PC-3 (cell line): ENCODE measurements around the gene MYH13. TPM values are rescaled to one million over a fixed set of nuclear protein-coding genes. Genes with fewer than 3 reads are reported as not detected.
A peak's percentile ranks its signal among the peaks of the same experiment; 100 is the strongest.

Source experiments
- ATAC-seq: fragments of 200-7000 bp; cut with Tn5 transposase; 2 replicates; pipeline ENCODE4 v1.9.1; 2020; ENCODE audit warnings: mild to moderate bottlenecking, moderate library complexity
- BruUV-seq: library from RNA; stranded (reverse); fragments of 400-500 nt; replicated peaks from 2 replicates; lab custom pipeline; 2021; lab: Mats Ljungman, UMichigan
- CTCF ChIA-PET: fragments of 300-600 bp; sonication (Branson Sonifier 250); formaldehyde crosslinking; loops from one replicate; lab custom pipeline; 2022; ENCODE audit warnings: antibody characterized with exemption; lab: Charles Lee
- POLR2A ChIA-PET: fragments of 300-600 bp; sonication (Branson Sonifier 250); formaldehyde crosslinking; loops from one replicate; lab custom pipeline; 2022; ENCODE audit warnings: antibody characterized with exemption; ENCODE audit not compliant: unreplicated experiment; lab: Charles Lee
- DNase-seq: peaks from one replicate; pipeline ENCODE4 v3.0.0-alpha.2; 2015
- H2AFZ ChIP-seq: fragments of 300-600 bp; sonication (generic); 2 replicates; pipeline ENCODE4 v1.6.0; 2016; ENCODE audit warnings: antibody characterized with exemption, low read length
- H3F3A ChIP-seq: fragments of 300-600 bp; sonication (generic); one replicate; pipeline ENCODE4 v1.6.0; 2017; ENCODE audit warnings: antibody characterized with exemption, low read length, control low read depth, mild to moderate bottlenecking; ENCODE audit not compliant: unreplicated experiment
- H3K27ac ChIP-seq: fragments of 300-600 bp; sonication (generic); 2 replicates; pipeline ENCODE4 v1.5.1; 2016; ENCODE audit warnings: mild to moderate bottlenecking, low read length
- H3K27me3 ChIP-seq: fragments of 300-600 bp; sonication (generic); 2 replicates; pipeline ENCODE4 v1.6.1; 2016; ENCODE audit warnings: low read length, mixed read lengths
- H3K36me3 ChIP-seq: fragments of 300-600 bp; sonication (generic); 2 replicates; pipeline ENCODE4 v1.6.1; 2016; ENCODE audit warnings: low read depth, mixed run types, low read length, mixed read lengths
- H3K4me1 ChIP-seq: fragments of 300-600 bp; sonication (generic); 2 replicates; pipeline ENCODE4 v1.5.1; 2016; ENCODE audit warnings: low read length; ENCODE audit not compliant: insufficient read depth
- H3K4me2 ChIP-seq: fragments of 300-600 bp; sonication (generic); 2 replicates; pipeline ENCODE4 v1.6.0; 2016; ENCODE audit warnings: low read length
- H3K4me3 ChIP-seq: fragments of 300-600 bp; sonication (generic); 2 replicates; pipeline ENCODE4 v1.5.1; 2016; ENCODE audit warnings: mild to moderate bottlenecking, low read length, mixed read lengths
- H3K79me2 ChIP-seq: fragments of 300-600 bp; sonication (generic); 2 replicates; pipeline ENCODE4 v1.6.1; 2017; ENCODE audit warnings: low read length, mixed read lengths
- H3K9ac ChIP-seq: fragments of 300-600 bp; sonication (generic); 2 replicates; pipeline ENCODE4 v1.6.0; 2016; ENCODE audit warnings: mild to moderate bottlenecking, low read length
- H3K9me2 ChIP-seq: fragments of 300-600 bp; sonication (generic); replicated peaks from 2 replicates; pipeline ENCODE4 v1.6.1; 2016; ENCODE audit warnings: mixed run types, low read length, mixed read lengths
- H3K9me3 ChIP-seq: fragments of 300-600 bp; sonication (generic); 2 replicates; pipeline ENCODE4 v1.6.1; 2016; ENCODE audit warnings: low read length, mixed read lengths
- H4K20me1 ChIP-seq: fragments of 300-600 bp; sonication (generic); 2 replicates; pipeline ENCODE4 v1.6.1; 2016; ENCODE audit warnings: low read length, mixed read lengths
- CTCF ChIP-seq: fragments of 300-600 bp; sonication (generic); conservative IDR thresholded peaks from 2 replicates; pipeline ENCODE4 v1.5.1; 2017; ENCODE audit warnings: antibody characterized with exemption, low read depth, mild to moderate bottlenecking, low read length
- EZH2 ChIP-seq: fragments of 300-600 bp; sonication (generic); IDR thresholded peaks from one replicate; pipeline ENCODE4 v1.6.1; 2017; ENCODE audit warnings: antibody characterized with exemption, mild to moderate bottlenecking, low read length; ENCODE audit not compliant: unreplicated experiment
- EZH2phosphoT487 ChIP-seq: fragments of 300-600 bp; sonication (generic); IDR thresholded peaks from 2 replicates; pipeline ENCODE4 v1.6.1; 2018; ENCODE audit warnings: mild to moderate bottlenecking, antibody characterized with exemption, low read length, borderline replicate concordance
- intact Hi-C: fragments of 100-400 bp; cut with micrococcal nuclease; formaldehyde crosslinking; loops from 2 replicates; pipeline ENCODE4 v1.9.0; 2023
- total RNA-seq: library from RNA; depleted of rRNA; stranded (reverse); fragments of >200 nt; gene quantifications from 2 replicates; pipeline ENCODE4 v1.2.3, GENCODE V29; 2014

Gene MYH13
- total RNA-seq, 1 experiment from 2014 or later = not detected

GRCh38 chr17:10328206-10328605, 44.6 kb downstream of the MYH13 start:
- CTCF ChIA-PET = no interaction called here
- ATAC-seq = no peak

GRCh38 chr17:10327640-10328039, 45.2 kb downstream of the MYH13 start:
- Histone ChIP-seq H3K4me2 (no peak overlapping the region), H3K36me3 (no peaks in the 10 kb centered on the region), H3F3A (no peaks in the 10 kb centered on the region), H2AFZ (no peak overlapping the region), H3K9me2 (no peaks in the 10 kb centered on the region), H4K20me1 (no peaks in the 10 kb centered on the region), H3K9me3 (no peaks in the 10 kb centered on the region), H3K27me3 (peaks cover 3% of the 10 kb centered on the region; the same call in 1 of the 2 replicates), H3K9ac (no peak overlapping the region), H3K4me1 (no peaks in the 10 kb centered on the region), H3K4me3 (no peak overlapping the region), H3K27ac (no peak overlapping the region), H3K79me2 (no peaks in the 10 kb centered on the region)
- no peak for TF ChIP-seq EZH2phosphoT487
- TF ChIP-seq CTCF = peak; percentile 81
- POLR2A ChIA-PET = no interaction called here
- BruUV-seq = no TSS peak
- CTCF ChIA-PET = no interaction called here
- ATAC-seq (peak; percentile 59), DNase-seq (peak; percentile 86)
- intact Hi-C loops = loop anchor here (1.0 kb wide), 1 partner anchor 287 kb away; no protein-coding TSS in a partner anchor

More at GRCh38 chr17:10328206-10328605, 44.6 kb downstream of the MYH13 start:
- Histone ChIP-seq H3K9me2 (no peaks in the 10 kb centered on the region), H3K9ac (no peak overlapping the region), H3K79me2 (no peaks in the 10 kb centered on the region), H3F3A (no peaks in the 10 kb centered on the region), H3K27ac (no peak overlapping the region), H3K4me1 (no peaks in the 10 kb centered on the region), H3K9me3 (no peaks in the 10 kb centered on the region), H2AFZ (no peak overlapping the region), H3K4me2 (no peak overlapping the region), H4K20me1 (no peaks in the 10 kb centered on the region), H3K4me3 (no peak overlapping the region), H3K27me3 (peaks cover 3% of the 10 kb centered on the region; the same call in 1 of the 2 replicates), H3K36me3 (no peaks in the 10 kb centered on the region)
- POLR2A ChIA-PET = no interaction called here
- TF ChIP-seq CTCF (no peak), EZH2 (no peak), EZH2phosphoT487 (no peak)
- DNase-seq = no peak
- BruUV-seq = no TSS peak
- intact Hi-C loops = no loop called here

GRCh38 chr17:10325031-10325695, 47.6 kb downstream of the MYH13 start:
- Histone ChIP-seq H3K27me3 (peaks cover 3% of the 10 kb centered on the region; the same call in 1 of the 2 replicates), H3K9ac (no peak overlapping the region), H3K4me3 (no peak overlapping the region), H3K27ac (no peak overlapping the region), H3K79me2 (no peaks in the 10 kb centered on the region), H3K36me3 (no peaks in the 10 kb centered on the region), H4K20me1 (no peaks in the 10 kb centered on the region), H3K4me2 (no peak overlapping the region), H3K9me3 (no peaks in the 10 kb centered on the region), H3F3A (no peaks in the 10 kb centered on the region), H3K4me1 (no peaks in the 10 kb centered on the region), H3K9me2 (no peaks in the 10 kb centered on the region), H2AFZ (no peak overlapping the region)
- BruUV-seq = no TSS peak
- ChIA-PET POLR2A (no interaction called here), CTCF (no interaction called here)
- ATAC-seq = no peak
- no peak for TF ChIP-seq EZH2phosphoT487
- TF ChIP-seq EZH2 = no peak
- TF ChIP-seq CTCF = no peak
- DNase-seq = no peak
- intact Hi-C loops = no loop called here
